RKO (cell line): ENCODE results near the gene KLF2.

Experiments used
- DNase-seq: peaks from one replicate; pipeline ENCODE4 v3.0.0-alpha.2; 2016; ENCODE audit warnings: low spot score

KLF2 gene

GRCh38 chr19:16365300-16365996 lies 40.8 kb downstream of the KLF2 start:
- DNase-seq = no peak

- no peak for DNase-seq
Observed at GRCh38 chr19:16366056-16366432, 41.4 kb downstream of the KLF2 start.

- no peak for DNase-seq
Observed at GRCh38 chr19:16366433-16367260, 42.0 kb downstream of the KLF2 start.

GRCh38 chr19:16367261-16367683 lies 42.6 kb downstream of the KLF2 start:
- no peak for DNase-seq

GRCh38 chr19:16368385-16369305 lies 44.0 kb downstream of the KLF2 start:
- no peak for DNase-seq

- no peak for DNase-seq
Observed at GRCh38 chr19:16369306-16369663, 44.7 kb downstream of the KLF2 start.

GRCh38 chr19:16369664-16370576 lies 45.3 kb downstream of the KLF2 start:
- DNase-seq = no peak

GRCh38 chr19:16370641-16371391 lies 46.2 kb downstream of the KLF2 start:
- DNase-seq = no peak

GRCh38 chr19:16371540-16371986 lies 46.9 kb downstream of the KLF2 start:
- DNase-seq = no peak

GRCh38 chr19:16372065-16372915 lies 47.7 kb downstream of the KLF2 start:
- no peak for DNase-seq

GRCh38 chr19:16373079-16373478 lies 48.5 kb downstream of the KLF2 start:
- no peak for DNase-seq

- no peak for DNase-seq
Observed at GRCh38 chr19:16373532-16373931, 48.9 kb downstream of the KLF2 start.

GRCh38 chr19:16373989-16374388 lies 49.4 kb downstream of the KLF2 start:
- DNase-seq = no peak

- DNase-seq = no peak
Observed at GRCh38 chr19:16374436-16374835, 49.8 kb downstream of the KLF2 start.

- DNase-seq = no peak
Observed at GRCh38 chr19:16375157-16375935, 50.7 kb downstream of the KLF2 start.

GRCh38 chr19:16375936-16376185 lies 51.2 kb downstream of the KLF2 start:
- no peak for DNase-seq

- no peak for DNase-seq
Observed at GRCh38 chr19:16376241-16376640, 51.6 kb downstream of the KLF2 start.

GRCh38 chr19:16376649-16377048 lies 52.0 kb downstream of the KLF2 start:
- DNase-seq = no peak

GRCh38 chr19:16377521-16377920 lies 52.9 kb downstream of the KLF2 start:
- DNase-seq = no peak
